GM19452 (cell line): ENCODE measurements around the gene APOL5.

ENCODE experiments used
- ATAC-seq: cut with Tn5 transposase; IDR thresholded peaks from one replicate; pipeline ENCODE4 v1.9.1; 2021; ENCODE audit not compliant: unreplicated experiment

Gene APOL5

DNA sequence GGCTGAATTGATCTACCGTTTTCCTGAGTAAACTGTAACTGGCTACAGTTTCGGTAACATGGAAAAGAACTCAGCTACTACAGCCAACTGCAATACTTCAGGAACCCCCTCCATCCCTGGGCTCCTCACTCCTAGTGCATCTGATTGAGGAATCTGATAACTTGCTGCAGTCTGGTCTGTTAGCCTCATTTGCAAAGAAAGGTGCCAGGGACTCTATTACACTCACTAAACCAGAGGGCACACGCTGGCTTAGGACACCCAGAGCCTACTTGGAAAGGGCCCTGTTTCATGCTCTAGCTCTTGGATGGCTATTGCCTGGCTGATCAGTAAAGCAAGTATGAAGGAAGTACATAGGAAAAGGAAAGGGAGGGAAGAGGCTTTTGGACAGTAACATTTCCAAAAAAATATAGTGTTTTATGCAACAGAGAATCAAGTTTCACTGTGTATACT, 22.3 kb downstream of the APOL5 start:
- ATAC-seq = no peak

GRCh38 chr22:35740616-35741015, 22.9 kb downstream of the APOL5 start:
- no peak for ATAC-seq

- no peak for ATAC-seq
Measured at GRCh38 chr22:35742342-35743100, 24.8 kb downstream of the APOL5 start.

GRCh38 chr22:35743326-35743860, 25.7 kb downstream of the APOL5 start:
- ATAC-seq = no peak

DNA sequence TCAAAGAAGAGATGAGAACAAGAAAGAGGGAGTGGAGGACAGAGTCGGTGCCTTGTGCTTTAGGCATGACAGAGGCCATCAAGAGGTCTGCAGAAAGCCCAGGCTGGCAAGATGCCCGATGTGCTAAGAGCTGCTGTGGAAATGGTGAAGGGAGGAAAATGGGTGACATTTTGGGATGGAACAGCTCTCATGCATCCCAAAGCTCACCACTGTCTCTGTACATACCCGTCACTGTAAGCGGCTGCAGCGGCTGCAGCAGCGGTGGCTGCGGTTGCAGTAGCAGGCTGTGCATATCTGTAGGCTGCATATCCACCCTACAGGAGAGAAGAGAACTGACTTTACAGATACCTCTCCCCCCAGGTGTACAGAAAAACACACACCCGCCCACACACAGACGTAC, 28.6 kb downstream of the APOL5 start:
- no peak for ATAC-seq

- ATAC-seq = no peak
Measured at GRCh38 chr22:35746946-35747703, 29.5 kb downstream of the APOL5 start.

DNA sequence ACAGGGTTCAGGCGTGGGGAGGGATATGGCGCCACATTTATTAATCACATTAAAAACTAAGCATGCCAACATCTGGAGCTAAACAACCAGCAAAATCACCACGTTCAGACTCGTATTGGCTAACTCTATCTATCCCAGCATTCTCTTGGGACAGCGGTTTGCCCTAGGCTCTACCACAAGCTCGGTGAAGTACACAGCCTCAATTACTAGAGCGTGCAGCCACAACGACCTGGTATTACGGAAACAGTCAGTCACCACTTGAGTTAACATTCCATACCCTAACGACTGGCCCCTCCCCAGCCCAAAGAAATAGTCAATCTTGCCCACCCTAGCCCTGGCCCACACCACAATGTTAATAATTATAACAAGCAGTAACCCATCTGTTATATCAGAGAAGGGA, 32.1 kb downstream of the APOL5 start:
- peak; percentile 85 for ATAC-seq

- ATAC-seq = no peak
Measured at GRCh38 chr22:35752006-35752862, 34.6 kb downstream of the APOL5 start.

GRCh38 chr22:35752863-35753189, 35.2 kb downstream of the APOL5 start:
- no peak for ATAC-seq

- no peak for ATAC-seq
Measured at GRCh38 chr22:35754761-35755160, 37.1 kb downstream of the APOL5 start.

DNA sequence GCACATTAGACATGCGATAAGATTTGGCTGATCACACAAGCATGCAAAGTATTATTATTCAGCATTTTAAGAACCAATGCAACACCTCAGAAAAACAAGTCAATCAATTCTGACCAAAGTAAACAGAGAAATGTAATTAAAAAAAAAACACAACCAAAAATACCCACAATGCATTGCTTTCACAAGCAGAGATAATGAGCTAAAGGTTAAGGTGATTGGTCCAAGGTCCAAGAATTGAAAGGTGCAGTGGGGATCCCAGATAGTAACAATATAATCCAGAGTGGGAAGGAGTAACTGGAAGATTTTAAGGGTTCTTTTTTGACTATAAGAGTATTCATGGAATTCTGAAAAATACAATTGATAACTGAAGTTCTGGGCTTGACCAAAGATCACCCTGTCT, 39.0 kb downstream of the APOL5 start:
- no peak for ATAC-seq

- no peak for ATAC-seq
Measured at GRCh38 chr22:35758394-35758793, 40.7 kb downstream of the APOL5 start.

DNA sequence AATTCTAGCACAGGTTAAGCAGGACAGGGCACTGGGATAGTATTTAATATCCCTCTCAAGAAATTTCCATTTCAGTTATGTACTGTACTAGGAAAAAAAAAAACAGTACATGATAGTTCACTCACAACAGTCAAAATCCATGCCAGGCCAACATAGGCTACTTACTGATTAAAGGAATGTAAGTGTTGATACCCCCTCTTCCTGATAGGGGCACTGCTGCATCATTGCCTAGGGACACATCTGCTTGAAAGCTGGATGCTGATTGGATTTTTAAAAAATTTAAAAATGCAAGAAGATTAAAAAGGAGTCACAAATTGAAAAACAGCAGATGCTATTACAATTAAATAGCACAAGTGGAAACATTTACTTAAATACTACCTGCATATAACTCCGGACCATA, 43.4 kb downstream of the APOL5 start:
- no peak for ATAC-seq

DNA sequence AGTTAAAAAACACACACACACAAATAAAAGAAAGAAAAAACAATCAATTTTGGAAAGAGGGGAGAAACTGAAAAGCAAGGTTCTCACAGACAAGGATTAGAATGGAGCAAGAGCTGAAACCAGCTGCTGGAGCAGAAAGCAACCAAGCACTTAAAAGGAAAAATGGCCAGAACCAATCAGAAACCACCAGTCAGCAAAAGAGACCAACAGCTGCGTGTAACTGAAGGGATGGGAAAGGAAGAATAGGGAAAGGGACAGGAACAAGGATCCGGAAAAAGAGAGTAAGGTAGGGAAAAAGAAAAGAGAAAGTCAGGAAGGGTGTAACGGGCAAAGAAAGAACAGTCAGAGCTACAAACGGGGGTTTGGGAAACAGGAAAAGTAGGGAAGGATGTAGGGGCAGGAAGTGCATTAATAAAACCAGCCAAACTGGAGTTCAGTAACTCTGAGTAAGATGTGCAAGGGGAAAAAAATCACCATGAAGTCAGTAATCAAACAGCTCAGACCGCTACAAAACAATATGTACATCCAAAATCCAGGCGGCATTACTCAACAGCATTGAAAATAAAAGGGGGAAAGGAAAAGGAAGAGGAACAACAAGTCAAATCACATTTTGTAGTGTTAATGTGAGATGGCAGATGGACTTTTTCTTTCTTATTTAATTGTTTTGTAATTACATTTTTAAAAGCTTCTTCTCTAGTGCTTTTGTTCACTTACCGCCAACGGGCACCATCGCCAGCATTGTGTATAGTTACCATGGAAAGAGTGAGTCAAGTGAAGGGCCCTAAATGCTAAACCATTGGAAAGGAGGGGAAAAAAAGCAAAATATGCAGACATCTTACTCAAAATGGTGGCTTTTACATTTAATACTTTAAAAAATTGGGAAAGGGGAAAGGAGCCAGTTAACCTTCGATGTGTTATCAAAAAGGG, 49.2 kb downstream of the APOL5 start:
- no peak for ATAC-seq

DNA sequence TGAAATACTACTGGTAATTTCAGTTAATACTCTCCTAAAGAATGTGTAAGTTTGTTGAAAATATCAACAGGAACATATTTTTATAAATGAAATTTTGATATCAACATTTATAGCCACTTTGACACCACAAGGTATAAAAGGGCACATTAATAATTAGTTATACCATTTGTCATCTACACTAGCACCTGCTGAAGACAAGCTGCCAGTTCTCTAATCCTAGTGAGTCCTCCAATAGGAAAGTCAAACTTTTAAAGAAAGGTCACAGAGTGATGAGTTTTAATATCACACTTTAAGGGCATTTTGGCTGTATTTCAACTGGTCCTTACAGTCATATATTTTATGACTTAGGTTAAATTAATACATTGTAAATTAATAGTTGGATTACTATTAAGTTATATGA, 52.3 kb downstream of the APOL5 start:
- no peak for ATAC-seq

- no peak for ATAC-seq
Measured at GRCh38 chr22:35775339-35775738, 57.7 kb downstream of the APOL5 start.

- ATAC-seq = no peak
Measured at GRCh38 chr22:35777335-35777975, 59.8 kb downstream of the APOL5 start.
